Neutrophil (primary cell): ENCODE results near the gene TFEC.

ENCODE experiments used
- H3K27ac ChIP-seq: fragments of 200-600 bp; sonication (generic); 2 replicates; pipeline ENCODE4 v1.5.1; 2016; ENCODE audit warnings: mild to moderate bottlenecking, moderate library complexity
- H3K27me3 ChIP-seq: fragments of 200-600 bp; sonication (generic); 2 replicates; pipeline ENCODE4 v1.6.0; 2016; ENCODE audit warnings: mild to moderate bottlenecking
- H3K36me3 ChIP-seq: fragments of 200-600 bp; sonication (generic); 2 replicates; pipeline ENCODE4 v1.5.1; 2017
- H3K4me1 ChIP-seq, 2 experiments: fragments of 200-600 bp in 1 of 2; sonication (generic) in 1 of 2; 1 replicate in 1 of 2; 2 replicates in 1 of 2; pipeline versions ENCODE4 v1.5.1 to v1.6.1; 2013 to 2016; ENCODE audit warnings: low read depth in 1 of 2, low read length in 1 of 2, mild to moderate bottlenecking in 1 of 2, moderate library complexity in 1 of 2; ENCODE audit not compliant: control insufficient read depth in 1 of 2, insufficient read depth in 1 of 2
- H3K4me3 ChIP-seq, 2 experiments: fragments of 200-600 bp in 1 of 2; sonication (generic) in 1 of 2; 1 replicate in 1 of 2; 2 replicates in 1 of 2; pipeline ENCODE4 v1.5.1; 2013 to 2016; ENCODE audit warnings: low read depth in 1 of 2, low read length in 1 of 2, mild to moderate bottlenecking in 1 of 2, moderate library complexity in 1 of 2
- H3K9me3 ChIP-seq: fragments of 200-600 bp; sonication (generic); 2 replicates; pipeline ENCODE4 v1.5.1; 2016
- TF ChIP-seq, protein P1 (sequence below): fragments of 200-600 bp; sonication (generic); IDR thresholded peaks from 2 replicates; pipeline ENCODE4 v1.5.1; 2016; ENCODE audit warnings: antibody characterized with exemption

The TFEC gene

GRCh38 chr7:115965236-115965635, 65.3 kb downstream of the TFEC start:
- Histone ChIP-seq H3K36me3 (no peaks in the 10 kb centered on the region), H3K4me3 (no peak overlapping the region), H3K27ac (no peak overlapping the region), H3K27me3 (no peaks in the 10 kb centered on the region), H3K9me3 (no peaks in the 10 kb centered on the region), H3K4me1 (peaks cover 0 to 6% of the 10 kb centered on the region in 2 experiments)
- TF ChIP-seq, protein P1, sequence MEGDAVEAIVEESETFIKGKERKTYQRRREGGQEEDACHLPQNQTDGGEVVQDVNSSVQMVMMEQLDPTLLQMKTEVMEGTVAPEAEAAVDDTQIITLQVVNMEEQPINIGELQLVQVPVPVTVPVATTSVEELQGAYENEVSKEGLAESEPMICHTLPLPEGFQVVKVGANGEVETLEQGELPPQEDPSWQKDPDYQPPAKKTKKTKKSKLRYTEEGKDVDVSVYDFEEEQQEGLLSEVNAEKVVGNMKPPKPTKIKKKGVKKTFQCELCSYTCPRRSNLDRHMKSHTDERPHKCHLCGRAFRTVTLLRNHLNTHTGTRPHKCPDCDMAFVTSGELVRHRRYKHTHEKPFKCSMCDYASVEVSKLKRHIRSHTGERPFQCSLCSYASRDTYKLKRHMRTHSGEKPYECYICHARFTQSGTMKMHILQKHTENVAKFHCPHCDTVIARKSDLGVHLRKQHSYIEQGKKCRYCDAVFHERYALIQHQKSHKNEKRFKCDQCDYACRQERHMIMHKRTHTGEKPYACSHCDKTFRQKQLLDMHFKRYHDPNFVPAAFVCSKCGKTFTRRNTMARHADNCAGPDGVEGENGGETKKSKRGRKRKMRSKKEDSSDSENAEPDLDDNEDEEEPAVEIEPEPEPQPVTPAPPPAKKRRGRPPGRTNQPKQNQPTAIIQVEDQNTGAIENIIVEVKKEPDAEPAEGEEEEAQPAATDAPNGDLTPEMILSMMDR, result no peak

GRCh38 chr7:115964799-115965198, 65.8 kb downstream of the TFEC start:
- TF ChIP-seq, protein P1, result no peak
- Histone ChIP-seq H3K4me1 (peaks cover 0 to 6% of the 10 kb centered on the region in 2 experiments), H3K4me3 (no peak overlapping the region), H3K36me3 (no peaks in the 10 kb centered on the region), H3K9me3 (no peaks in the 10 kb centered on the region), H3K27me3 (no peaks in the 10 kb centered on the region), H3K27ac (no peak overlapping the region)

DNA sequence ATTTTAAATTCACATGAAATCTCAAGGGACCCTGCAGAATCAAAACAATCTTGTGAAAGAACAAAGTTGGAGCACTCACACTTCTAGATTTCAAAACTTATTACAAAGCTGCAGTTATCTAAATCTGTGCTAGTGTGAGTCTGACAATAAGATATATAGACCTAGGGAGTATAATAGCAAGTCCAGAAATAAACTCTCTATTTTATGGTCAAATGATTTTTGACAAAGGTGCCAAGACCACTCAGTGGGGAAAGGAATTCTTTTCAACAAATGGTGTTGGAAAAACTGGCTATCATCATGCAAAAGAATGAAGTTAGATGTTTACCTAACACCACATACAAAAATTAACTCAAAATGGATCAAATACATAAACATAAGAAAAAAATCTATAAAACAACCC, 68.2 kb downstream of the TFEC start:
- H3K9me3 ChIP-seq, result no peaks in the 10 kb centered on the region
- H3K4me1 ChIP-seq, result peaks cover 0 to 6% of the 10 kb centered on the region in 2 experiments
- no peak overlapping the region for H3K27ac ChIP-seq
- no peaks in the 10 kb centered on the region for H3K27me3 ChIP-seq
- H3K36me3 ChIP-seq, result no peaks in the 10 kb centered on the region
- TF ChIP-seq, protein P1, result no peak
- H3K4me3 ChIP-seq, result no peak overlapping the region

GRCh38 chr7:115953592-115954255, 76.8 kb downstream of the TFEC start:
- Histone ChIP-seq H3K27me3 (no peaks in the 10 kb centered on the region), H3K4me3 (no peak overlapping the region), H3K4me1 (no peaks in the 10 kb centered on the region), H3K9me3 (no peaks in the 10 kb centered on the region), H3K27ac (no peak overlapping the region), H3K36me3 (peaks cover 15% of the 10 kb centered on the region)
- TF ChIP-seq, protein P1, result no peak

- Histone ChIP-seq H3K36me3 (peaks cover 15% of the 10 kb centered on the region), H3K9me3 (no peaks in the 10 kb centered on the region), H3K27ac (no peak overlapping the region), H3K27me3 (no peaks in the 10 kb centered on the region), H3K4me3 (no peak overlapping the region), H3K4me1 (no peaks in the 10 kb centered on the region)
- TF ChIP-seq, protein P1, result no peak
These were observed 77.7 kb downstream of the TFEC start for GRCh38 chr7:115952832-115953231.
